GM12875 (cell line): Measurements from ENCODE around the gene AMBRA1.
A peak's percentile ranks its signal among the peaks of the same experiment; 100 is the strongest.

Source experiments
- H3K4me3 ChIP-seq: one replicate; pipeline ENCODE4 v1.5.1; 2011; ENCODE audit warnings: low read depth, low read length, control low read depth
- CTCF ChIP-seq: IDR thresholded peaks from 2 replicates; pipeline ENCODE4 v1.5.1; 2011; ENCODE audit warnings: low read depth, mild to moderate bottlenecking, control low read depth, inconsistent platforms, low read length, moderate library complexity, borderline replicate concordance; ENCODE audit not compliant: insufficient read depth

Gene AMBRA1

GRCh38 chr11:46577058-46577457 lies 16.8 kb downstream of the AMBRA1 start:
- no peak for TF ChIP-seq CTCF
- no peak overlapping the region for H3K4me3 ChIP-seq

DNA sequence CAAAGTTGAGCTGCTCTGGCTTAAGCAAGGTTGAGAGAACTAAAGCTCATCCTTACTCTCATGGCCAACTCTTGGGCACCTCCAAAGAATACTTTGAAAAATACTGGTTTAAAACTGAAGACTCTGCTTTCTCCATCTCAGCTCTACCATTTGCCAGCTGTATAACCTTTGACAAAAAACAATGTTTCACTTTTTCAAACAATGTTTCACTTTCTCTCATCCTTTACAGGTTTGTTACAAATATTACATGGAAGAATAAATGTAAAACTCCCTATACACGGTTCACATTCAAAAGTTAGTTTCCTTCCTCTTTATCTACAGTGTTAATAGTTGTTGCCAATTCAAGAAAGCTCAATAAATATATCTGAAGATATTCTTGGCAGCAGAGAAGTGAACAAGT lies 19.2 kb downstream of the AMBRA1 start:
- no peak overlapping the region for H3K4me3 ChIP-seq
- TF ChIP-seq CTCF: no peak

DNA sequence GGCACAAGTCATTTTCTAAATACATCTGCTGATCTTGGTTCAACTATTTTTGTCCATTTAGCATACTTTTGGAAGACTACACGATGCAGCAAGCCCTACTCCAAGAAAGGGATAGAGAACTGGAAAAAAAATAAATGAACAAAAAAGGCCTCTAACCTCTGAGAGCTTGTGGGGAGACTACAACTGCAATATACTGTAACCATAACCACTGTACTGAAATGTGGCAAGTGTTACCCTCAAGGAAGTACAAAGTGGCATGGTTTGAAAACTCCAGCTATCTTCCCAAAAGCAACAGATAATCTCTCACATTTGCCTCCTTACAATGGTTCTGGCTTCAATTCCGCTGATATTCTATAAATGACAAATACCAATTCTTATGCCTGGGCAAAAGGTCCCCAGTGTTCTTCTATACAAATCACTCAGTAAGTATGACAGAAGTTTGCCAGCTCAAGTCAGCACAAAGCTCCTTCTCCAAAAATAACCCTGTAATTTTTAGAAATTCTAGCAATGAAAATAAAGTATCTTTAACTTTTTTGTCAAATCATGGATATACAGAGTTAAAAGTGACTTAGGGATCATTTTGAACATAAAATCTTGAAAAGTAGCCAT lies 22.9 kb downstream of the AMBRA1 start:
- no peak overlapping the region for H3K4me3 ChIP-seq
- no peak for TF ChIP-seq CTCF

DNA sequence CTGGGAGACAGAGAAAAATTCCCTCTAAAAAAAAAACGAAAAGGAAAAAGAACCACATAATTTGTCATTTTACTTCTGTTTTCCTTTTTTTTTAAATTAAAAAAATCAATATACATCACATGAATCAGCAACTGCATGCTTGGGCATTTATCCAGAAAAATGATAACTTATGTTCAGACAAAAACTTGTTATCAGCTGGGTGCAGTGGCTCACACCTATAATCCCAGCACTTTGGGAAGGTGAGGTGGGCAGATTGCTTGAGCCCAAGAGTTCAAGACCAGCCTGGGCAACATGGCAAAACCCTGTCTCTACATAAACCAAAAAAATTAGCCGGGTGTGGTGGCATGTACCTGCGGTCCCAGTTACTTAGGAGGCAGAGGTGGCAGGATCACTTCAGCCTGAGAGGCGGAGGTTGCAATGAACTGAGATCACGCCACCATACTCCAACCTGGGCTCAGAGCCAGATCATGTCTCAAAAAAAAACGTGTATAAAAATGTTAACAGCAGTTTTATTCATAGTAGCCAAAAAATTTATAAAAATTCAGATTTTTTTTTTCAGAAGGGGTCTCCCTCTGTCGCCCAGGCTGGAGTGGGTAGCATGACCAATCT lies 28.5 kb downstream of the AMBRA1 start:
- H3K4me3 ChIP-seq: no peak overlapping the region
- TF ChIP-seq CTCF: no peak

- TF ChIP-seq CTCF: no peak
These were observed 29.4 kb downstream of the AMBRA1 start for GRCh38 chr11:46564459-46564858.

GRCh38 chr11:46562527-46562926 lies 31.3 kb downstream of the AMBRA1 start:
- no peak for TF ChIP-seq CTCF
- H3K4me3 ChIP-seq: no peak overlapping the region

More at GRCh38 chr11:46564459-46564858, 29.4 kb downstream of the AMBRA1 start:
- no peak overlapping the region for H3K4me3 ChIP-seq

DNA sequence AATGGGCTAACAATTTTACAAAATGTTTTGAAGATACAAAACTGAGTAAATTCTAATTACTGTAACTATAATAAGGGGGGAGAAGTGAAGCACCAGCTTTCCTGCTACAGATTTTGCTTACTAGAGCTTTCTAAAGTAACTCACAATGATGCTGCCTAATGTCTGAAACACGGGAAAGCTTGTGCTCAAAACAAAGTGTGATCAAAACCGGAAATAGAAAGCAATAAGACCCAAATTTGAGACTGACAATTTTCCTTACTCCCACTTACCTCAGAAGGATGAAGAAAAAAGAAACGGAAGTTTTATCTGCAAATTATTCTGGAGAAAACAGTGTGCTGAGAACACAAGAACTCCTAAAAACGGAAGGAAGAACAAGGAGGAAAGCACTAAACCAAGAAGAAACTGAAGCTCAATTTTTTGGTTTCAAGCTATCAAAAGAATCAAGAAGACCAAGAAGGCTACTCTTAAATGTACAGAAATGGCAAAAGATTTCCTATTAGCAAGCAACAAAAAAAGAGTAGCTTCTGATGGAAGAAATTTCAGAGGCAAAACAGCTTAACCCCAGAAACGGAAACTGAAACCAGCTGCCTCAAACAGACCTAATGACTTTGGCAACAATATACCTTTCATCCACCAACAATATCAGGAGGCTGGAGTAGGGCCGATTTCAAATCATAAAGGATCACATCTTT lies 33.4 kb downstream of the AMBRA1 start:
- TF ChIP-seq CTCF: no peak
- peak overlapping the region; percentile 14 for H3K4me3 ChIP-seq
